RCC 7860 (cell line): ENCODE data around the gene SERPINB2.
A peak's percentile ranks its signal among the peaks of the same experiment; 100 is the strongest.
"Not testable (repeated sequence)": the region's sequence is repeated elsewhere in the genome, so short reads cannot be mapped to it uniquely, and the experiment has no call there.

Experiments
- DNase-seq: peaks from one replicate; pipeline ENCODE4 v3.0.0-alpha.2; 2015; ENCODE audit warnings: low spot score
- FAIRE-seq: peaks from 2 replicates; lab custom pipeline; 2012; peaks lifted over from hg19 to GRCh38; lab: Jason Lieb, UNC

Gene SERPINB2

DNA sequence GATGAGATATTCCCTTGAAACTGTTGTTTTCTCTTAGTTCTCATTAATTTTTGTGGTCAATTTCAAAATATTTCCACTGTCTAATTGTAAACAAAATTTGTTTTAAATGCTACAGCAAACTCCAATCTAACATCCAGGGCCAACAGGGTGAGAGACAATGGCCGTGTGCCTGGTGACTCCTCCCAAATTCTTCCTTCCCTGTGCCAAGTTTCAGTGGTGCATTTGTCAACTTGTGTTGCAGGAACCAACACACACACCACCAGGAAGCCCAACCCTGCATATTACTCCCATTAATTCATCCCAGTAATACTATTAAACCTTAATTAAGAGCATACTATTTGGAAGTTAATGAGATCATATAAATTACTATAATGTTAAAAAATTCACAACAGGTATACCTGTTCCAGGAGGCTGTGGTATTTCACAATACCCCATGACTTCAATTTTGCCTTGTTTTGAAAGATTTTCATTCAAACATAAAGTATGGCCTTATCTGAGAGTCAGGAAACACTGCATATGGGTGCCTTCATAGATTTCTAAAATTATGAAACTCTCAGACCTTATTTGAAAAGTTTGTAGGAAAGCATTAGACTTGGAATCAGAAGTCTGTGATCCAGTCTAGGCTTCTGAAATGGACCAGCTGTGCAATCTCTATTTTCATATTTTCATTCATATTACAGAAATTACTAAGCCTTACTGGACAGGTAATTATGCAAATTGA, 1.1 kb downstream of the SERPINB2 start:
- FAIRE-seq (no peak), DNase-seq (no peak)

GRCh38 chr18:63889626-63890025, 2.1 kb downstream of the SERPINB2 start:
- FAIRE-seq (no peak), DNase-seq (no peak)

- FAIRE-seq (no peak), DNase-seq (no peak)
Measured at GRCh38 chr18:63890237-63890949, 2.9 kb downstream of the SERPINB2 start.

- FAIRE-seq (no peak), DNase-seq (peak; percentile 25)
Measured at GRCh38 chr18:63890950-63891304, 3.4 kb downstream of the SERPINB2 start.

- FAIRE-seq (no peak), DNase-seq (no peak)
Measured at GRCh38 chr18:63892566-63892965, 5.1 kb downstream of the SERPINB2 start.

DNA sequence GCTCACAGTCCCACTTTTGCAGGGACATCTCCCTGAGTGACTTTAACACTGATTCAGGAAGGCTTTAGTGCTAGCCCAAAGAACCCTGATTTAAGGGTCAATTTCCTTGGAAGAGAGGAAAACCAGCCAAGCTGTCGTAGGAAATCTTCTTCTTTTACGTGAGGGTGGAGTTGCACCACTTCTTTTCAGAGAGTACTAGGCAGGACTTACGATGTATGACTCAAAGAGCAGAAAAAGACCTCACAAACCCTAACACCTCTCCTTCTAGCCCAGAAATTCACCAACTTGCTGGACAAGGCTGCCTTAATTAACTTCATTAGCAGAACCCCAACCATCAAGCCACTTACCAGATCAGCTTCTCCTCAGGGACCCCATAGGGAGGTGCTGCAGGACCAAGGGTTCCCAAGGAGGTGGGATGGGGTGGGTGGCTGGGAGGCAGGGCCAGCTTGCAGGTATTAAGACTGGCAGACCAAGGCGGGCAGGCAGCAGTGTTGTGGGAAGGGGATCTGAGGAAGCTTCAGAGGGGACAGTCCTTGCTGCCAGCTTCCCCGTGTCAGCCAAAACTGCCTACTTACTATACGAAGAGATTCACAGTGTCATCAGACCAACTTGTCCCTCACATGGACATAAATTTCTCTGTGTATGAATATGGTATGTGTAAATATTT, 6.7 kb downstream of the SERPINB2 start:
- FAIRE-seq (no peak), DNase-seq (no peak)

DNA sequence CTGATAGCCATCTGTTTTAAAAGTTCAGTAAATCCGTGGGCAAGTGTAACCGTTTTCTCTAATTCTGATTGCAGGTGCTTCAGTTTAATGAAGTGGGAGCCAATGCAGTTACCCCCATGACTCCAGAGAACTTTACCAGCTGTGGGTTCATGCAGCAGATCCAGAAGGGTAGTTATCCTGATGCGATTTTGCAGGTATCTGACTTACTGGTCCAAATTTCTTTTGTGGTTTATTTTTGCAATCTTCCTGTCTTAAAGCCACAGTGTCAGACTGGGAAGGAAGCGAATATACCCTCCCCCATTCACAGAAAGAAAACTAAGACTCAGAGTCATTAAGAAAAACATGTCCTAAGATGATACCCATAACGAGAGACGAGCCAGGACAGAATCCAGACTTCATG, 7.7 kb downstream of the SERPINB2 start:
- FAIRE-seq = no peak
- DNase-seq = no peak

DNA sequence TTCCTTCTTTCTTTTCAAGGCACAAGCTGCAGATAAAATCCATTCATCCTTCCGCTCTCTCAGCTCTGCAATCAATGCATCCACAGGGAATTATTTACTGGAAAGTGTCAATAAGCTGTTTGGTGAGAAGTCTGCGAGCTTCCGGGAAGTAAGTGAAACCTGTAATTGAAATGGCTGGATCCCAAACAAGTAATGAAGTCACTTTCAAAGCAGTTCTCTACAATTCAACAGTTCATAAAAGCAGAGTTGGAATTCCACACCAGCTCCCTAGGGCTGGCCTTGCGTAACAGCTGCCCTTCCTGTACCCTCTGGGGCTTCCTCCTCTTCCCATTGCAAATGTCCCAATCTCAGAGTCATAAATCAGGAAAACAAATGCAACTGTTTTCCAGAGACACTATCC, 9.6 kb downstream of the SERPINB2 start:
- DNase-seq = no peak

GRCh38 chr18:63899206-63899605, 11.7 kb downstream of the SERPINB2 start:
- no peak for FAIRE-seq
- no peak for DNase-seq

More for the DNA sequence above, 9.6 kb downstream of the SERPINB2 start:
- FAIRE-seq = no peak

GRCh38 chr18:63903851-63904570, 16.5 kb downstream of the SERPINB2 start:
- no peak for FAIRE-seq

DNA sequence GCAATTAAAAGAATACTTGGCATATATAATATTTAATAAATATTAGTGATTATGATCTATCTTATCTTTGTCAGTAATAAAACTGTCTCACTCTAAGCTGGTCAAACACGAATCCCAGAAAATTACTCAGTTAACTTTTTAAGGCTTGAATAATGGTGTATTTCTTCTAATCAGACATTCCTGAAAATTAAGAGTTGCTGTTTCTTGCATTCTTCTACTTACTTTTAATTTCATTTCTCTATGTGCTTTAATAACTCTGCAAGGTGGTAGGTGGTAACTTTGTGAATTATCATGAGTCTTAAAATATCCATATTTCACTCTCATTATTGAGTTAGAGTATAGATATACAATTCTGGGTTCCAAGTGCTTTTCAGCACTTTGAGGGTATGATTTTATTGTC, 17.2 kb downstream of the SERPINB2 start:
- FAIRE-seq = no peak
- no peak for DNase-seq

More at GRCh38 chr18:63903851-63904570, 16.5 kb downstream of the SERPINB2 start:
- no peak for DNase-seq

GRCh38 chr18:63905361-63905760, 17.9 kb downstream of the SERPINB2 start:
- FAIRE-seq = no peak
- no peak for DNase-seq

DNA sequence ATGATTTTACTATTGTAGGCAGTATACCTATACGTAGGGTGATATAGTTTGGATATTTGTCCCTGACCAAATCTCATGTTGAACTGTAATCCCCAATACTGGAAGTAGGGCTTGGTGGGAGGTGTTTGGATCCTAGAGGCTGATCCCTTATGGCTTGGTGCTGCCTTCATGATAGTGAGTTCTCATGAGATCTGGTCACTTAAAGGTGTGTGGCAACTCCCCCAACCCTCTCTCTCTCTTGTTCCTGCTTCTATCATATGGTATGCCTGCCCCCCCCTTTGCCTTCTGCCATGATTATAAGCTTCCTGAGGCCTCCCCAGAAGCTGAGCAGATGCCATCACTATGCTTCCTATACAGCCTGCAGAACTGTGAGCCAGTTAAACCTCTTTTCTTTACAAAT, 18.6 kb downstream of the SERPINB2 start:
- no peak for DNase-seq
- no peak for FAIRE-seq

DNA sequence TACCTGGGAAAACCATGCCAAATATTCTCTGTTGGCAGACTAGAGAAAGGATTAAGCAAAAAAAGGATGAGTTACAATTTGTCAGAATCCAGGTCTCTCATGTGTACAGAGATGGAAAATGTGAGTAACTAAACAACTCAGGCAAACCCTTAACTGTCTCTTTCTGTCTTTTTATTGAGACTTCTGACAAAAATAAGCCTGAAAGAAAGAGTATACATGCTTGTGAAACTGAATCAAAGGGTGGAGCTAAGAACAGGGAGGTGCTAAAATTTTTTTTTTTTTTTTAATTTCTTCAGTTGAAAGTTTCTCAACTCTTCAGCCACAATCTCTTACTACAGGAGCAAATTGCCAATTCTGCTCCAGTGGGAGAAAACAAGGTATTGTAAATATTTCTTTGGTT, 20.2 kb downstream of the SERPINB2 start, which contains the start of gene SERPINB10:
Gene SERPINB10 (plus strand): TSS at position 295 of the 400 bp plus-strand sequence. CDS start 7,553 bp downstream, outside the sequence.
- no peak for DNase-seq
- no peak for FAIRE-seq

DNA sequence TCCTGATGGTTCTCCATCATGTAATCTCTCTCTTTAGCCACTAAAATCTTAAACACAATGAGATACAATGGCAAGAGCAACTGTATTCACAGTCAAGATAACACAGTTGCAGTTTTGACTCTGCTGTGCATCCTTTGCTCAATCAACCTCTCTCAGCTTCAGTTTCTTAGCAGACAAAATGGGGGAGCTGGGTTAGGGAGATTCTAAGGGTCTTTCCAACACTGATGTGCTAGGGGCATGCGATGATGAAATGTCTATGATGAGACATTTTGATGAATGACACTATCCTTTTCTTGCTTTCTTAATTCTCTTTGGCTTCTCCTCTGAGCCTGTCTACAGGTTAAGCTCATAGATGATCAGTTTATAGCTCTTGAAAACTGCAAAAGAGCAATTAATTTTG, 21.4 kb downstream of the SERPINB2 start:
- DNase-seq (no peak), FAIRE-seq (no peak)

GRCh38 chr18:63909870-63910269, 22.4 kb downstream of the SERPINB2 start:
- FAIRE-seq (no peak), DNase-seq (no peak)

DNA sequence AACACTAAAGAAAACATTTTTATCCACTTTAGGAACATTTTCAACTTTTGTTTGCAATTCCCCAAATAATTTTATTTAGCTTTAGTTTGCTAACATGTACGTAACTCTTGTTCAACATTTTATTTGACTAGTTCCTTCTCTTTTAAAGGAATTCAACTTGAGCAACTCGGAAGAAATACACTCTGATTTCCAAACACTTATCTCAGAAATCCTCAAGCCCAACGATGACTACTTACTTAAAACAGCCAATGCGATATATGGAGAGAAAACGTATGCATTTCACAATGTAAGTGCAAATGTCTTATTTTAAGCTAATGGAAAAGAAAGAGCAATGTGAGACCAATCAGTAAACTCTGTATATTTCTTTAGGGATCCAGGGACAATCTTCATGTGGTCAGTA, 30.3 kb downstream of the SERPINB2 start:
- no peak for FAIRE-seq

GRCh38 chr18:63922049-63922448, 34.5 kb downstream of the SERPINB2 start:
- DNase-seq (no peak), FAIRE-seq (no peak)

More for the DNA sequence above, 30.3 kb downstream of the SERPINB2 start:
- no peak for DNase-seq

GRCh38 chr18:63924551-63924950, 37.0 kb downstream of the SERPINB2 start:
- no peak for DNase-seq
- FAIRE-seq = no peak

DNA sequence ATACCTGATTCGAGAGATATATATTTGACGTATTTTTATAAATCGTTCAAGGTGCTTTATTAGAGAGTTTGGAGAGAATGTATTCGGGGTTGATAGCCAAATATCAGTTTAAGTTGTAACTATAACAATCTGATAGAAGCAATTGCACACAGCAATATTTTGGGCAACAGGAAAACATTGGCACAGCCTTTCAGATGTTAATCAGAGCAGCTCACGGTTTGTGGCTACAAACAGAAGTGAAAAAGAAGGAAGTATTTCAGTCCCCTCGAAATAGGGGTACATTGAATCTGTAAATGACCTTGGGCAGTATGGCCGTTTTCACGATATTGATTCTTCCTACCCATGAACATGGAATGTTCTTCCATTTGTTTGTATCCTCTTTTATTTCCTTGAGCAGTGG, 40.8 kb downstream of the SERPINB2 start:
- FAIRE-seq = no peak
- DNase-seq = no peak

GRCh38 chr18:63929369-63929768, 41.9 kb downstream of the SERPINB2 start:
- FAIRE-seq, DNase-seq: not testable (repeated sequence)
